Mammary epithelial cell (primary cell): Measurements from ENCODE around the gene VAV2.

Experiments
- EZH2 ChIP-seq: IDR thresholded peaks from 2 replicates; pipeline ENCODE4 v1.6.1; 2012; ENCODE audit warnings: low read length, inconsistent platforms, borderline replicate concordance
- TF ChIP-seq, protein P1 (sequence below), 2 donors: IDR thresholded peaks in 1 of 2; conservative IDR thresholded peaks in 1 of 2; 2 replicates each; pipeline ENCODE4 v1.5.1; 2011 to 2012; ENCODE audit warnings: inconsistent platforms in 2 of 2, low read length in 2 of 2, mild to moderate bottlenecking in 2 of 2, control low read depth in 1 of 2, low read depth in 1 of 2; ENCODE audit not compliant: insufficient read depth in 1 of 2; ENCODE audit errors: extremely low read depth in 1 of 2

DNA sequence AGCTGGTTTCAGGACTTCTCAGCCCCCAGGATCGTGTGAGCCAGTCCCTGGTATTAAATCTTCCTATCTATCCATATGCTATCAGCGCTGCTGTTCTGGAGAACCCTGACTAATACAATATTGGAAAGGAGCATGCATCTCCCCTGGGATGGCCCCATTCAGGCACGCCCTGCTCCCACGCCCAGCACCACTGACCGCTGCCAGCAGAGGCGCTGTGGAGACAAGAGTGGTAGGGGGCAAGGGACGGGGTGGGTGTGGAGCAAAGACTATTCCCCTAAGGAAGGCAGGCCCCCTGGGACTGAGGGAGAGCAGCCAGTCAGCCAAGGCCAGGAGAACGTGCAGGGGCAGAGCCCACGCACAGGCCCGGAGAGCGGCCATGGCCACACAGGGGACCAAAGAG lies 116.0 kb downstream of the VAV2 start:
- TF ChIP-seq, protein P1, sequence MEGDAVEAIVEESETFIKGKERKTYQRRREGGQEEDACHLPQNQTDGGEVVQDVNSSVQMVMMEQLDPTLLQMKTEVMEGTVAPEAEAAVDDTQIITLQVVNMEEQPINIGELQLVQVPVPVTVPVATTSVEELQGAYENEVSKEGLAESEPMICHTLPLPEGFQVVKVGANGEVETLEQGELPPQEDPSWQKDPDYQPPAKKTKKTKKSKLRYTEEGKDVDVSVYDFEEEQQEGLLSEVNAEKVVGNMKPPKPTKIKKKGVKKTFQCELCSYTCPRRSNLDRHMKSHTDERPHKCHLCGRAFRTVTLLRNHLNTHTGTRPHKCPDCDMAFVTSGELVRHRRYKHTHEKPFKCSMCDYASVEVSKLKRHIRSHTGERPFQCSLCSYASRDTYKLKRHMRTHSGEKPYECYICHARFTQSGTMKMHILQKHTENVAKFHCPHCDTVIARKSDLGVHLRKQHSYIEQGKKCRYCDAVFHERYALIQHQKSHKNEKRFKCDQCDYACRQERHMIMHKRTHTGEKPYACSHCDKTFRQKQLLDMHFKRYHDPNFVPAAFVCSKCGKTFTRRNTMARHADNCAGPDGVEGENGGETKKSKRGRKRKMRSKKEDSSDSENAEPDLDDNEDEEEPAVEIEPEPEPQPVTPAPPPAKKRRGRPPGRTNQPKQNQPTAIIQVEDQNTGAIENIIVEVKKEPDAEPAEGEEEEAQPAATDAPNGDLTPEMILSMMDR (conservative IDR thresholded peaks at IDR 0.05 in 1 of 2, IDR thresholded peaks at IDR 0.05 in 1 of 2; ENCODE audit: extremely low read depth in 1 of 2, insufficient read depth in 1 of 2, low read depth in 1 of 2, low read length in 2 of 2): peak; percentile 27 to 36
- TF ChIP-seq EZH2: no peak
